Endodermal cell (in vitro differentiated cells): ENCODE data around the gene PTPA. TPM values are rescaled to one million over a fixed set of nuclear protein-coding genes. Genes with fewer than 3 reads are reported as not detected.

Experiments
- DNase-seq: peaks from one replicate; pipeline ENCODE4 v3.0.0-alpha.2; 2017
- H3K27ac ChIP-seq: 2 replicates; pipeline ENCODE4 v1.5.1; 2013; ENCODE audit warnings: mild to moderate bottlenecking, low read depth, low read length, moderate library complexity
- H3K27me3 ChIP-seq: 2 replicates; pipeline ENCODE4 v1.6.1; 2013; ENCODE audit warnings: mild to moderate bottlenecking, low read length, moderate library complexity; ENCODE audit not compliant: insufficient read depth, control insufficient read depth, poor library complexity, severe bottlenecking
- H3K36me3 ChIP-seq: 2 replicates; pipeline ENCODE4 v1.7.0; 2013; ENCODE audit warnings: mild to moderate bottlenecking, low read length, moderate library complexity; ENCODE audit not compliant: control insufficient read depth, insufficient read depth
- H3K4me1 ChIP-seq: one replicate; pipeline ENCODE4 v1.7.0; 2013; ENCODE audit warnings: low read length; ENCODE audit not compliant: control insufficient read depth, insufficient read depth
- H3K4me3 ChIP-seq: 2 replicates; pipeline ENCODE4 v1.5.1; 2013; ENCODE audit warnings: mild to moderate bottlenecking, low read length, moderate library complexity
- H3K9ac ChIP-seq: 2 replicates; pipeline ENCODE4 v1.6.1; 2013; ENCODE audit warnings: mild to moderate bottlenecking, low read length, moderate library complexity; ENCODE audit not compliant: poor library complexity, severe bottlenecking; ENCODE audit errors: extremely low read depth
- H3K9me3 ChIP-seq: 2 replicates; pipeline ENCODE4 v1.6.1; 2013; ENCODE audit warnings: mild to moderate bottlenecking, low read length, moderate library complexity; ENCODE audit not compliant: control insufficient read depth
- H3K27ac Mint-ChIP-seq: 2 replicates; pipeline ENCODE4 v1.8.0; 2020; ENCODE audit warnings: mixed read lengths
- H3K27me3 Mint-ChIP-seq: 2 replicates; pipeline ENCODE4 v1.8.0; 2021; ENCODE audit warnings: mild to moderate bottlenecking, mixed read lengths; ENCODE audit not compliant: insufficient read depth
- H3K36me3 Mint-ChIP-seq: 2 replicates; pipeline ENCODE4 v1.8.0; 2020; ENCODE audit warnings: low read depth, mixed read lengths
- H3K4me1 Mint-ChIP-seq: 2 replicates; pipeline ENCODE4 v1.8.0; 2020; ENCODE audit warnings: mixed read lengths
- H3K4me3 Mint-ChIP-seq: 2 replicates; pipeline ENCODE4 v1.8.0; 2020; ENCODE audit warnings: mild to moderate bottlenecking, moderate library complexity, mixed read lengths
- H3K9me3 Mint-ChIP-seq: 2 replicates; pipeline ENCODE4 v1.8.0; 2020; ENCODE audit warnings: mild to moderate bottlenecking, mixed read lengths
- WGBS, 2 experiments: methylation state at CpG; one replicate each; pipeline versions ENCODE4 v1.1.5 to v1.1.7; 2013; ENCODE audit warnings: missing lambda C conversion rate in 2 of 2, mixed read lengths in 1 of 2; ENCODE audit not compliant: insufficient coverage in 1 of 2, insufficient read length in 1 of 2; 5-methylcytosine and 5-hydroxymethylcytosine counted together
- total RNA-seq, 2 donors: library from RNA; stranded (reverse); fragmentation: NEBNext Ultra II Directional in 1 of 2; extraction: Animal tissue kit (Norgen Biotek cat#: 25700) in 1 of 2; gene quantifications; 2 replicates in 1 of 2; 3 replicates in 1 of 2; pipeline ENCODE4 v1.2.1, GENCODE V29; 2021
- TF ChIP-seq, protein P1 (sequence below): fragments of 200-600 bp; sonication (generic); conservative IDR thresholded peaks from 2 replicates; pipeline ENCODE4 v1.5.0; 2021; ENCODE audit warnings: antibody characterized with exemption, mild to moderate bottlenecking

The PTPA gene
- total RNA-seq, 2 donors from 2014 or later: 134 to 139 TPM

DNA sequence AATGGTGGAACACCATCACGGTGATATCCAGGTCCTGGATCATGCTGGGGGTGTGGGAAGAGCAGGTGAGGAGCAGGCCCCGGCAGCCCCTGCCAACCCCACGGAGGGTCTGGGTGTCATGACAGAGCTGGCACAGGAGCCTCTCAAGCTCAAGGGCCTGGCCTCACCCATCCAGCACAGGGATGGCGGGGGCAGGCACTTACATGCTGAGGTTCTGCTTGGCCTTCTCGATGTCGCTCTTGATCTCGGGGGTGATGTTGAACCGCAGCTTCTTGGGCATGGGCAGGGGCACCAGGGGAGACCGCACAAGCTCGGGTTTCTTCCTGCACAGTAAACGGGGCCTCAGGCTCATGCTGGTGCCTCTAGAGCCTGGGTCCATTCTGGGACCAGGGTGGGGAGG is 12.9 kb upstream of the PTPA start:
- Histone ChIP-seq H3K36me3 (no peaks in the 10 kb centered on the region), H3K27me3 (no peaks in the 10 kb centered on the region), H3K9me3 (no peaks in the 10 kb centered on the region), H3K4me1 (no peaks in the 10 kb centered on the region), H3K9ac (no peak overlapping the region), H3K27ac (no peak overlapping the region), H3K4me3 (no peak overlapping the region)
- TF ChIP-seq, protein P1, sequence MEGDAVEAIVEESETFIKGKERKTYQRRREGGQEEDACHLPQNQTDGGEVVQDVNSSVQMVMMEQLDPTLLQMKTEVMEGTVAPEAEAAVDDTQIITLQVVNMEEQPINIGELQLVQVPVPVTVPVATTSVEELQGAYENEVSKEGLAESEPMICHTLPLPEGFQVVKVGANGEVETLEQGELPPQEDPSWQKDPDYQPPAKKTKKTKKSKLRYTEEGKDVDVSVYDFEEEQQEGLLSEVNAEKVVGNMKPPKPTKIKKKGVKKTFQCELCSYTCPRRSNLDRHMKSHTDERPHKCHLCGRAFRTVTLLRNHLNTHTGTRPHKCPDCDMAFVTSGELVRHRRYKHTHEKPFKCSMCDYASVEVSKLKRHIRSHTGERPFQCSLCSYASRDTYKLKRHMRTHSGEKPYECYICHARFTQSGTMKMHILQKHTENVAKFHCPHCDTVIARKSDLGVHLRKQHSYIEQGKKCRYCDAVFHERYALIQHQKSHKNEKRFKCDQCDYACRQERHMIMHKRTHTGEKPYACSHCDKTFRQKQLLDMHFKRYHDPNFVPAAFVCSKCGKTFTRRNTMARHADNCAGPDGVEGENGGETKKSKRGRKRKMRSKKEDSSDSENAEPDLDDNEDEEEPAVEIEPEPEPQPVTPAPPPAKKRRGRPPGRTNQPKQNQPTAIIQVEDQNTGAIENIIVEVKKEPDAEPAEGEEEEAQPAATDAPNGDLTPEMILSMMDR: no peak
- H3K9me3 Mint-ChIP-seq: no peaks in the 10 kb centered on the region
- no peaks in the 10 kb centered on the region for H3K4me1 Mint-ChIP-seq
- H3K36me3 Mint-ChIP-seq: peaks cover 3% of the 10 kb centered on the region
- DNase-seq: no peak
- no peak overlapping the region for H3K4me3 Mint-ChIP-seq
- 94 to 100% methylated on average over 1 to 11 of the region's 11 CpGs for WGBS, 2 experiments
- peaks cover 10% of the 10 kb centered on the region for H3K27me3 Mint-ChIP-seq
- H3K27ac Mint-ChIP-seq: no peak overlapping the region

DNA sequence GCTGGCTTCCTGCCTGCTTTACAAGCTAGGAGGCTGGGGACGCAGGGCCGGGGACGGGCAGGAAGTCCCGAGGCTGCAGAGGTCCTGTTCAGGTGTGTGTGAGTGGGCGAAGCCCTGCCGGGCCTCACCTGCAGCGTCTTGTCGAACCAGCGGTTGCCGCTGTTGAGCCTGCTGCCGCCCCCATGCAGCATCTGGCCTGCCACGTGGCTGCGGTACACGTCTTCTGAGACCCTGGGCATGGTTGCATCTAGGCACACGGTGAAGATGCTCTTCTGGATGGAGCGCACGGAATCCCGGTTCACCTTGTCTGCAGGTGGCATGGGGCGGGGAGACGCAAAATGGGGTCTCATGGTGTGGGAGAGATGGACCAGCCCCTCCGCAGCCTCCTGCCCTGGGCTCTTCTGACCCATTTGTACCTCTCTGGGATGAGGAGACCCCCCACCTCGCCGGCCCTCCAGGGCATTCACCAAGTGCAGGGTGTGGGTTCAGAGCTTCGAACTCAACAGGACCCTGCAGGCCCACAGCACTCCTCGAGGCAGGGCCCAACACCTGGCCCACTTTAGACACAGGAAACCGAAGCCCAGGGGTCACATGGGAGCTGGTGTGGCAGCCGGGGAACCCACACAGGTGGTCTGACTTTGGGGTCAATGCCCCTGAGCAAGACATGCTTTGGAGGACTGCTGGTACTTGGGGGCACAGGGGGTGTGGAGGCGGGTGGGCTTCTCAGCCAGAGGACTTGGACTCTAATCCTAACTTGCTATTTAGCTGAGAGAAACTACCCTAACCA is 10.6 kb upstream of the PTPA start:
- Histone ChIP-seq H3K27ac (no peak overlapping the region), H3K9me3 (no peaks in the 10 kb centered on the region), H3K9ac (no peak overlapping the region), H3K27me3 (no peaks in the 10 kb centered on the region), H3K36me3 (no peaks in the 10 kb centered on the region), H3K4me1 (no peaks in the 10 kb centered on the region), H3K4me3 (no peak overlapping the region)
- Mint-ChIP-seq H3K27me3 (peaks cover 12% of the 10 kb centered on the region), H3K36me3 (peaks cover 3% of the 10 kb centered on the region), H3K9me3 (no peaks in the 10 kb centered on the region), H3K27ac (no peak overlapping the region), H3K4me3 (no peak overlapping the region), H3K4me1 (no peaks in the 10 kb centered on the region)
- peak; percentile 72 for DNase-seq
- TF ChIP-seq, protein P1: peak; percentile 49
- 79 to 95% methylated on average over 12 to 28 of the region's 28 CpGs for WGBS, 2 experiments

DNA sequence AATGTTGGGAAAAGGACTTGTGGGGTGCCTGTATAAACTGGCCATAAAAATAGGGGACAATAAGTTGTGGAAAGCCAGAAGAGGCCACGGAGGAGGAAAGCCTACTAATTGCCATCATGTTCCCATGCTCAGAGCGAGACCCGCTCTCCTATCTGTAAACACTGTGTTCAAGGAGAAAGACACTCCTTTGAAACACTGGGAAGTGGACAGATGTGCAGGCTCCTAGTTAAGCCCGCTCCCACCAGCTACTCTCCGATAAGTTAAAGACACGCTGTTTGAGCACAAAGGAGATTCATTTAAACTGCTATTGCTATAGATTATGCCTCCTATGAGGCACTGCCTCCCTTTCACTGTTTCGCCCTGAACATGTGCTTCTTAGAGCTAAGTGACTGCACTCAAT is 9.9 kb upstream of the PTPA start:
- Mint-ChIP-seq H3K27me3 (peaks cover 12% of the 10 kb centered on the region), H3K9me3 (no peaks in the 10 kb centered on the region), H3K4me3 (no peak overlapping the region), H3K36me3 (peaks cover 3% of the 10 kb centered on the region), H3K4me1 (no peaks in the 10 kb centered on the region), H3K27ac (no peak overlapping the region)
- Histone ChIP-seq H3K4me1 (no peaks in the 10 kb centered on the region), H3K27me3 (no peaks in the 10 kb centered on the region), H3K36me3 (no peaks in the 10 kb centered on the region), H3K4me3 (no peak overlapping the region), H3K27ac (no peak overlapping the region), H3K9me3 (no peaks in the 10 kb centered on the region), H3K9ac (no peak overlapping the region)
- 82 to 92% methylated on average over 7 of the region's 7 CpGs for WGBS, 2 experiments
- no peak for DNase-seq
- TF ChIP-seq, protein P1: no peak
